Posterior vena cava (tissue), 2 donors: Measurements from ENCODE around the gene ZMYND8. TPM values are rescaled to one million over a fixed set of nuclear protein-coding genes. Genes with fewer than 3 reads are reported as not detected.

ENCODE experiments used
- DNase-seq: peaks from one replicate; pipeline ENCODE4 v3.0.0-alpha.2; 2020; ENCODE audit warnings: low spot score
- intact Hi-C, 2 donors: fragments of 100-400 bp; cut with DNase I; formaldehyde crosslinking; loops; one replicate each; pipeline versions ENCODE4 v1.14.1 to v1.14.2; 2022 to 2023
- total RNA-seq, 2 donors: library from RNA; stranded (reverse); fragmentation: NEBNext Ultra II Directional; extraction: Animal tissue kit (Norgen Biotek cat#: 25700); gene quantifications; one replicate each; pipeline ENCODE4 v1.2.1, GENCODE V29; 2021
- donor health status: DM: yes; HTN: yes; CAD: no.
- donor health status: DM: yes; HTN: yes; CAD: no.

Gene ZMYND8
- total RNA-seq, 2 donors from 2014 or later = 28.0 to 29.3 TPM

- no peak for DNase-seq
- intact Hi-C loops = no loop called here
Observed at GRCh38 chr20:47227576-47227975, 128.9 kb downstream of the ZMYND8 start.

- DNase-seq = no peak
- intact Hi-C loops = no loop called here
Observed at GRCh38 chr20:47227119-47227518, 129.4 kb downstream of the ZMYND8 start.

GRCh38 chr20:47225458-47225857 lies 131.0 kb downstream of the ZMYND8 start:
- intact Hi-C loops = no loop called here
- DNase-seq = no peak

- intact Hi-C loops = no loop called here
- DNase-seq = no peak
Observed at GRCh38 chr20:47224857-47225256, 131.6 kb downstream of the ZMYND8 start.

- intact Hi-C loops = no loop called here
- no peak for DNase-seq
Observed at GRCh38 chr20:47224300-47224791, 132.2 kb downstream of the ZMYND8 start.

GRCh38 chr20:47223896-47224295 lies 132.6 kb downstream of the ZMYND8 start:
- no peak for DNase-seq
- intact Hi-C loops = no loop called here

- DNase-seq = no peak
- intact Hi-C loops = no loop called here
Observed at GRCh38 chr20:47222468-47223119, 133.9 kb downstream of the ZMYND8 start.

- DNase-seq = peak; percentile 70
- intact Hi-C loops = no loop called here
Observed at GRCh38 chr20:47221036-47221625, 135.4 kb downstream of the ZMYND8 start.

GRCh38 chr20:47220161-47220582 lies 136.3 kb downstream of the ZMYND8 start:
- intact Hi-C loops = no loop called here
- peak; percentile 78 for DNase-seq

GRCh38 chr20:47217482-47218446 lies 138.7 kb downstream of the ZMYND8 start:
- intact Hi-C loops = no loop called here
- DNase-seq = no peak

GRCh38 chr20:47216819-47217410 lies 139.6 kb downstream of the ZMYND8 start:
- DNase-seq = no peak
- intact Hi-C loops = no loop called here

- DNase-seq = peak; percentile 54
- intact Hi-C loops = no loop called here
Observed at GRCh38 chr20:47215653-47216397, 140.7 kb downstream of the ZMYND8 start.

- intact Hi-C loops = no loop called here
- no peak for DNase-seq
Observed at GRCh38 chr20:47213966-47214365, 142.5 kb downstream of the ZMYND8 start.

GRCh38 chr20:47212606-47213207 lies 143.8 kb downstream of the ZMYND8 start:
- DNase-seq = no peak
- intact Hi-C loops = no loop called here

- no peak for DNase-seq
Observed at GRCh38 chr20:47211036-47211435, 145.5 kb downstream of the ZMYND8 start.

GRCh38 chr20:47210470-47210869 lies 146.0 kb downstream of the ZMYND8 start:
- peak; percentile 32 for DNase-seq
- intact Hi-C loops = no loop called here

More at GRCh38 chr20:47211036-47211435, 145.5 kb downstream of the ZMYND8 start:
- intact Hi-C loops = no loop called here

GRCh38 chr20:47209982-47210381 lies 146.5 kb downstream of the ZMYND8 start:
- intact Hi-C loops = no loop called here
- DNase-seq = no peak

- intact Hi-C loops = no loop called here
- no peak for DNase-seq
Observed at GRCh38 chr20:47208534-47209174, 147.8 kb downstream of the ZMYND8 start.
